Ovary (tissue), 3 donors: ENCODE measurements around the gene PITPNB.

Source experiments
- EP300 ChIP-seq: sonication (generic); formaldehyde crosslinking; IDR thresholded peaks from one replicate; pipeline ENCODE4 v1.6.1; 2017; ENCODE audit warnings: antibody characterized with exemption
- POLR2A ChIP-seq: fragments of 450-650 bp; IDR thresholded peaks from one replicate; pipeline ENCODE4 v1.6.1; 2017; ENCODE audit warnings: antibody characterized with exemption, mild to moderate bottlenecking, moderate library complexity
- TF ChIP-seq, protein P1 (sequence below), 3 donors: fragments of 450-650 bp in 2 of 3; fragments of 200-600 bp in 1 of 3; IDR thresholded peaks; one replicate each; pipeline versions ENCODE4 v1.5.1 to v1.8.0; 2016 to 2022; ENCODE audit warnings: antibody characterized with exemption in 3 of 3, mild to moderate bottlenecking in 1 of 3
- donor health status: DM: no; HTN: no; CAD: no.

DNA sequence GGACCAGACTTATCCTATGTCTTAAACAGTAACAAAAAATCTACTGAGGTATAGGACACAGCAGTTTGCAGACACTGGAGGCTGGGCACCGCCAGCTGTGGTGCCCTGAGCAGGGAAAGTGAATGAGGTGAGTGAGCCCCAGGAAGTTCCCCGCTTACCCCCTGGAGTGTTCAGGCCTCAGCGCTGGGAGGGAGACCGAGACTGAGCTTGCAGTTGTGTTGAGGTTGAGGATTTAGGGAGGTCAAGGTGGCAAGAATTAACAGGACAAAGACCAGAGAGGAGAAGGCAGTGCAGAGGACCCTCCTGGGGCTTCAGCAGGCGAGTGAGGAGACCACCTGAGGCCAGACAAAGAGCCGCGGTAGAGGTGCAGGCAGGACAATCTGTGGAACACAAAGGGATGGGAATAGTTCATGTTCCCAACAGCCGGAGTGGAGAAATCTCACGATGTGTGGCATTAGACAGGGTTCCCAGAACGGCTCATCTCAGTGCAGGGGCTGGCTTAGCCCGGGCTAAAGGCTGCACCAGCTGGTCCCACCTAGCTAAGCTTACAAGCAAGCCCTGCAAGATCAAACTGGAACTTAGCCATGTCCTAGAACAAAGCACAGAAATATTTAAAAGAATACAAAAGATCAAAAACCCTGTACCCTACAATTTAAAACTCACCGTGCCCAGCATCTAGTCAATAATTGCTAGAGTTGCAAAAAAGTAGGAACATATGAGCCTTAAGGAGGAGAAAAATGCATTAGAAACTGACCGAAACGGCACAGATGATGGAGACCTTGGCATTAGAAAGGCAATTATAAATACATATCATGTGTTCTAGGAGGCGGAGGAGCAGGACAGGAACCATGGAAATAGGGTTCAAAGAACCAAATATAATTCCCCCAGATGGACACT lies 47.4 kb upstream of the PITPNB start:
- TF ChIP-seq, protein P1, sequence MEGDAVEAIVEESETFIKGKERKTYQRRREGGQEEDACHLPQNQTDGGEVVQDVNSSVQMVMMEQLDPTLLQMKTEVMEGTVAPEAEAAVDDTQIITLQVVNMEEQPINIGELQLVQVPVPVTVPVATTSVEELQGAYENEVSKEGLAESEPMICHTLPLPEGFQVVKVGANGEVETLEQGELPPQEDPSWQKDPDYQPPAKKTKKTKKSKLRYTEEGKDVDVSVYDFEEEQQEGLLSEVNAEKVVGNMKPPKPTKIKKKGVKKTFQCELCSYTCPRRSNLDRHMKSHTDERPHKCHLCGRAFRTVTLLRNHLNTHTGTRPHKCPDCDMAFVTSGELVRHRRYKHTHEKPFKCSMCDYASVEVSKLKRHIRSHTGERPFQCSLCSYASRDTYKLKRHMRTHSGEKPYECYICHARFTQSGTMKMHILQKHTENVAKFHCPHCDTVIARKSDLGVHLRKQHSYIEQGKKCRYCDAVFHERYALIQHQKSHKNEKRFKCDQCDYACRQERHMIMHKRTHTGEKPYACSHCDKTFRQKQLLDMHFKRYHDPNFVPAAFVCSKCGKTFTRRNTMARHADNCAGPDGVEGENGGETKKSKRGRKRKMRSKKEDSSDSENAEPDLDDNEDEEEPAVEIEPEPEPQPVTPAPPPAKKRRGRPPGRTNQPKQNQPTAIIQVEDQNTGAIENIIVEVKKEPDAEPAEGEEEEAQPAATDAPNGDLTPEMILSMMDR (IDR thresholded peaks at IDR 0.05) = no peak
- no peak for TF ChIP-seq EP300
- no peak for TF ChIP-seq POLR2A
